Activated T-helper 1 cell treated with anti-CD3 and anti-CD28 coated beads, Interleukin-2, amount 50 U/mL, for 16 hours (primary cell): ENCODE results near the gene MAP3K20.
"Not testable (repeated sequence)": the region's sequence is repeated elsewhere in the genome, so short reads cannot be mapped to it uniquely, and the experiment has no call there.

Experiments used
- DNase-seq, 2 donors: peaks; one replicate each; pipeline ENCODE4 v3.0.0-alpha.2; 2020; ENCODE audit warnings: low read depth in 1 of 2, low spot score in 1 of 2

MAP3K20 gene

GRCh38 chr2:173119069-173119807 is 43.6 kb downstream of the MAP3K20 start:
- no peak for DNase-seq

- DNase-seq: no peak
Measured at GRCh38 chr2:173119944-173120343, 44.3 kb downstream of the MAP3K20 start.

GRCh38 chr2:173122936-173123335 is 47.3 kb downstream of the MAP3K20 start:
- DNase-seq: no peak

GRCh38 chr2:173124441-173124840 is 48.8 kb downstream of the MAP3K20 start:
- no peak for DNase-seq

- DNase-seq: no peak
Measured at GRCh38 chr2:173126819-173127218, 51.2 kb downstream of the MAP3K20 start.

- not testable (repeated sequence) for DNase-seq
Measured at GRCh38 chr2:173128132-173128531, 52.5 kb downstream of the MAP3K20 start.

- DNase-seq: no peak
Measured at GRCh38 chr2:173130496-173131465, 55.1 kb downstream of the MAP3K20 start.

GRCh38 chr2:173132531-173132930 is 56.9 kb downstream of the MAP3K20 start:
- no peak for DNase-seq

- no peak for DNase-seq
Measured at GRCh38 chr2:173134703-173135102, 59.1 kb downstream of the MAP3K20 start.

- DNase-seq: no peak
Measured at GRCh38 chr2:173136067-173136466, 60.4 kb downstream of the MAP3K20 start.

GRCh38 chr2:173136599-173136998 is 61.0 kb downstream of the MAP3K20 start:
- no peak for DNase-seq

GRCh38 chr2:173137610-173138009 is 62.0 kb downstream of the MAP3K20 start:
- DNase-seq: no peak

- DNase-seq: no peak
Measured at GRCh38 chr2:173138962-173139361, 63.3 kb downstream of the MAP3K20 start.

GRCh38 chr2:173141666-173142065 is 66.0 kb downstream of the MAP3K20 start:
- DNase-seq: no peak

- no peak for DNase-seq
Measured at GRCh38 chr2:173145454-173145853, 69.8 kb downstream of the MAP3K20 start.

- no peak for DNase-seq
Measured at GRCh38 chr2:173146590-173146989, 70.9 kb downstream of the MAP3K20 start.

- no peak for DNase-seq
Measured at GRCh38 chr2:173148520-173148919, 72.9 kb downstream of the MAP3K20 start.

- DNase-seq: peak in 1 of 2 donors; percentile 7
Measured at GRCh38 chr2:173149491-173149890, 73.8 kb downstream of the MAP3K20 start.

- no peak for DNase-seq
Measured at GRCh38 chr2:173150087-173150486, 74.4 kb downstream of the MAP3K20 start.

GRCh38 chr2:173150963-173151362 is 75.3 kb downstream of the MAP3K20 start:
- DNase-seq: no peak

GRCh38 chr2:173151671-173152401 is 76.2 kb downstream of the MAP3K20 start:
- no peak for DNase-seq
